OCI-LY7 (cell line): ENCODE results near the gene PLCG1. TPM values are rescaled to one million over a fixed set of nuclear protein-coding genes. Genes with fewer than 3 reads are reported as not detected.

Experiments used
- BruUV-seq: library from RNA; stranded (reverse); fragments of 400-500 nt; replicated peaks from 2 replicates; lab custom pipeline; 2021; lab: Mats Ljungman, UMichigan
- CTCF ChIA-PET: fragments of 300-600 bp; sonication (Branson Sonifier 250); formaldehyde crosslinking; loops from one replicate; lab custom pipeline; 2022; ENCODE audit warnings: antibody characterized with exemption; ENCODE audit not compliant: unreplicated experiment; lab: Charles Lee
- POLR2A ChIA-PET: fragments of 300-600 bp; sonication (Branson Sonifier 250); formaldehyde crosslinking; loops from one replicate; lab custom pipeline; 2022; ENCODE audit warnings: antibody characterized with exemption; lab: Charles Lee
- DNase-seq: peaks from one replicate; pipeline ENCODE4 v3.0.0-alpha.2; 2015; ENCODE audit warnings: low spot score
- H2AFZ ChIP-seq: fragments of 200-600 bp; sonication (generic), shearing (Covaris generic); 2 replicates; pipeline ENCODE4 v1.6.1; 2014; ENCODE audit warnings: mild to moderate bottlenecking, antibody characterized with exemption, low read length, moderate library complexity
- H3K27ac ChIP-seq: fragments of 200-600 bp; sonication (generic); 2 replicates; pipeline ENCODE4 v1.5.1; 2014; ENCODE audit warnings: mixed run types, low read depth, mild to moderate bottlenecking, moderate library complexity, low read length, inconsistent platforms; ENCODE audit not compliant: poor library complexity, severe bottlenecking
- H3K36me3 ChIP-seq: fragments of 200-600 bp; sonication (generic); 2 replicates; pipeline ENCODE4 v1.6.1; 2014; ENCODE audit warnings: mild to moderate bottlenecking, antibody characterized with exemption, low read length, moderate library complexity, mixed read lengths; ENCODE audit not compliant: insufficient read depth
- H3K4me1 ChIP-seq: fragments of 200-600 bp; sonication (generic); 2 replicates; pipeline ENCODE4 v1.5.1; 2014; ENCODE audit warnings: mild to moderate bottlenecking, low read length; ENCODE audit not compliant: insufficient read depth, poor library complexity, severe bottlenecking
- H3K4me2 ChIP-seq: fragments of 200-600 bp; sonication (generic); 2 replicates; pipeline ENCODE4 v1.6.1; 2014; ENCODE audit warnings: mild to moderate bottlenecking, low read length
- H3K4me3 ChIP-seq: fragments of 200-600 bp; sonication (generic); 2 replicates; pipeline ENCODE4 v1.5.1; 2014; ENCODE audit warnings: mild to moderate bottlenecking, low read depth, low read length; ENCODE audit not compliant: poor library complexity, severe bottlenecking
- H3K79me2 ChIP-seq: fragments of 200-600 bp; sonication (generic); 2 replicates; pipeline ENCODE4 v1.6.1; 2016; ENCODE audit warnings: low read depth, mild to moderate bottlenecking, low read length, moderate library complexity, mixed read lengths; ENCODE audit not compliant: insufficient read depth
- H3K9me2 ChIP-seq: fragments of 200-600 bp; sonication (generic); 2 replicates; pipeline ENCODE4 v1.6.1; 2016; ENCODE audit warnings: mild to moderate bottlenecking, low read length, mixed read lengths; ENCODE audit not compliant: insufficient read depth
- H3K9me3 ChIP-seq: fragments of 200-600 bp; sonication (generic); 2 replicates; pipeline ENCODE4 v1.6.1; 2014; ENCODE audit warnings: mild to moderate bottlenecking, mixed run types, low read length, mixed read lengths
- H4K20me1 ChIP-seq: fragments of 200-600 bp; sonication (generic); 2 replicates; pipeline ENCODE4 v1.6.1; 2014; ENCODE audit warnings: mild to moderate bottlenecking, antibody characterized with exemption, low read length, moderate library complexity, mixed read lengths; ENCODE audit not compliant: insufficient read depth
- CTCF ChIP-seq: fragments of 200-600 bp; sonication (generic); conservative IDR thresholded peaks from 2 replicates; pipeline ENCODE4 v1.5.1; 2014; ENCODE audit warnings: mild to moderate bottlenecking, antibody characterized with exemption, low read length, moderate library complexity, mixed read lengths
- EZH2phosphoT487 ChIP-seq: fragments of 200-600 bp; sonication (generic); IDR thresholded peaks from 2 replicates; pipeline ENCODE4 v1.6.1; 2018; ENCODE audit warnings: low read depth, borderline replicate concordance, mild to moderate bottlenecking, mixed run types, antibody characterized with exemption, low read length, moderate library complexity, mixed read lengths
- intact Hi-C: fragments of 100-400 bp; cut with micrococcal nuclease; formaldehyde crosslinking; loops from one replicate; pipeline ENCODE4 v1.10.0; 2022; ENCODE audit not compliant: unreplicated experiment
- total RNA-seq, 2 experiments: library from RNA; depleted of rRNA in 1 of 2; stranded (reverse); fragments of >200 nt in 1 of 2; shearing (Covaris generic) in 1 of 2; gene quantifications; 2 replicates each; pipeline ENCODE4 v1.2.3, GENCODE V29; 2014 to 2022

PLCG1 gene
- total RNA-seq, 2 experiments from 2014 or later: 103 to 121 TPM

- no TSS peak for BruUV-seq
- H3K36me3 ChIP-seq: peaks cover 97% of the 10 kb centered on the region
- H3K79me2 ChIP-seq: no peaks in the 10 kb centered on the region; the same call in 1 of the 2 replicates
- H2AFZ ChIP-seq: no peak overlapping the region
- H3K4me3 ChIP-seq: no peak overlapping the region
- ChIA-PET CTCF (no interaction called here), POLR2A (interaction anchor here (0.5 to 1.7 kb wide), 4 partner anchors 64 to 133 kb away, joined by 3 to 5 read pairs (median 4); no protein-coding TSS in a partner anchor)
- H3K27ac ChIP-seq: no peak overlapping the region
- no peak for DNase-seq
- intact Hi-C loops: no loop called here
- H3K9me3 ChIP-seq: no peaks in the 10 kb centered on the region
- no peaks in the 10 kb centered on the region for H3K4me1 ChIP-seq
- no peaks in the 10 kb centered on the region for H4K20me1 ChIP-seq
- TF ChIP-seq EZH2phosphoT487: no peak
- TF ChIP-seq CTCF: no peak
- no peaks in the 10 kb centered on the region for H3K9me2 ChIP-seq
- no peak overlapping the region for H3K4me2 ChIP-seq
Observed at GRCh38 chr20:41098703-41099250, 38.6 kb upstream of the PLCG1 start.

GRCh38 chr20:41100001-41100480 lies 37.3 kb upstream of the PLCG1 start:
- ChIA-PET POLR2A (interaction anchor here (1.3 to 1.7 kb wide), 2 partner anchors 109 to 134 kb away, joined by 4 read pairs; no protein-coding TSS in a partner anchor), CTCF (no interaction called here)
- Histone ChIP-seq H2AFZ (no peak overlapping the region), H3K9me3 (no peaks in the 10 kb centered on the region), H3K79me2 (no peaks in the 10 kb centered on the region; the same call in 1 of the 2 replicates), H3K36me3 (peaks cover 99% of the 10 kb centered on the region), H3K9me2 (no peaks in the 10 kb centered on the region), H3K4me1 (no peaks in the 10 kb centered on the region), H3K4me3 (no peak overlapping the region), H3K27ac (no peak overlapping the region), H4K20me1 (no peaks in the 10 kb centered on the region), H3K4me2 (no peak overlapping the region)
- intact Hi-C loops: no loop called here
- no TSS peak for BruUV-seq
- TF ChIP-seq EZH2phosphoT487: no peak
- no peak for TF ChIP-seq CTCF
- no peak for DNase-seq

GRCh38 chr20:41101660-41102059 lies 35.7 kb upstream of the PLCG1 start:
- BruUV-seq: TSS peak; percentile 4

More at GRCh38 chr20:41101660-41102059, 35.7 kb upstream of the PLCG1 start:
- Histone ChIP-seq H3K4me2 (no peak overlapping the region), H3K9me3 (no peaks in the 10 kb centered on the region), H3K4me1 (no peaks in the 10 kb centered on the region), H3K4me3 (no peak overlapping the region), H3K79me2 (no peaks in the 10 kb centered on the region; the same call in 1 of the 2 replicates), H3K9me2 (no peaks in the 10 kb centered on the region), H2AFZ (no peak overlapping the region), H4K20me1 (no peaks in the 10 kb centered on the region), H3K27ac (no peak overlapping the region), H3K36me3 (peaks cover 98% of the 10 kb centered on the region)
- POLR2A ChIA-PET: no interaction called here
- intact Hi-C loops: no loop called here
- CTCF ChIA-PET: no interaction called here
- no peak for DNase-seq
- TF ChIP-seq EZH2phosphoT487 (no peak), CTCF (no peak)
